Transverse colon (tissue), 4 donors: ENCODE data around the gene SNX25. TPM values are rescaled to one million over a fixed set of nuclear protein-coding genes. Genes with fewer than 3 reads are reported as not detected.

Source experiments
- DNase-seq: peaks from one replicate; pipeline ENCODE4 v3.0.0-alpha.2; 2019
- H3K27ac ChIP-seq, 4 donors: fragments of 200-600 bp; sonication (generic); 2 replicates each; pipeline ENCODE4 v1.5.1; 2016 to 2018; ENCODE audit warnings: inconsistent platforms in 4 of 4
- H3K27me3 ChIP-seq: fragments of 200-600 bp; sonication (generic); 2 replicates; pipeline ENCODE4 v1.5.1; 2017; ENCODE audit warnings: inconsistent platforms
- H3K36me3 ChIP-seq, 4 donors: fragments of 200-600 bp; sonication (generic); 2 replicates each; pipeline ENCODE4 v1.5.1; 2017 to 2019; ENCODE audit warnings: inconsistent platforms in 4 of 4
- H3K4me1 ChIP-seq, 4 donors: fragments of 200-600 bp; sonication (generic); 2 replicates each; pipeline ENCODE4 v1.5.1; 2017 to 2020; ENCODE audit warnings: inconsistent platforms in 4 of 4
- H3K4me3 ChIP-seq, 4 donors: fragments of 200-600 bp; sonication (generic); 1 replicate in 1 of 4; 2 replicates in 3 of 4; pipeline versions ENCODE4 v1.5.1 to v1.6.1; 2017 to 2019; ENCODE audit warnings: inconsistent platforms in 4 of 4
- H3K9me3 ChIP-seq, 2 donors: fragments of 200-600 bp; sonication (generic); 2 replicates each; pipeline ENCODE4 v1.5.1; 2017 to 2019; ENCODE audit warnings: inconsistent platforms in 2 of 2
- EP300 ChIP-seq: sonication (generic); formaldehyde crosslinking; IDR thresholded peaks from one replicate; pipeline ENCODE4 v1.6.1; 2017; ENCODE audit warnings: antibody characterized with exemption, low read depth
- POLR2A ChIP-seq: fragments of 450-650 bp; IDR thresholded peaks from one replicate; pipeline ENCODE4 v1.6.1; 2016; ENCODE audit warnings: antibody characterized with exemption, mild to moderate bottlenecking, moderate library complexity
- POLR2AphosphoS5 ChIP-seq, 3 donors: sonication (generic); formaldehyde crosslinking; IDR thresholded peaks; one replicate each; pipeline ENCODE4 v1.6.1; 2016; ENCODE audit warnings: antibody characterized with exemption in 3 of 3
- WGBS, 2 donors: methylation state at CpG; one replicate each; pipeline ENCODE4 v1.1.5; 2018; ENCODE audit warnings: low coverage in 1 of 2; 5-methylcytosine and 5-hydroxymethylcytosine counted together
- in situ Hi-C, 4 donors: fragments of 200-750 bp; cut with MboI; loops; one replicate each; pipeline versions ENCODE4 v1.15.0 to v1.15.1; 2017; ENCODE audit warnings: low sequenced_read_pairs in 3 of 4, low pct_ligation_motif_present in 1 of 4, low pct_unique_long_range_greater_than_20kb in 1 of 4
- intact Hi-C: fragments of 100-400 bp; cut with DNase I; formaldehyde crosslinking; loops from one replicate; pipeline ENCODE4 v1.15.1; 2023; ENCODE audit warnings: low total_unique reads
- total RNA-seq, 4 donors: library from RNA; depleted of rRNA; stranded (reverse); fragments of >200 nt; gene quantifications; one replicate each; pipeline ENCODE4 v1.1.0, GENCODE V29; 2016
- TF ChIP-seq, protein P1 (sequence below), 5 experiments: fragments of 200-600 bp in 3 of 5; fragments of 450-650 bp in 2 of 5; sonication (generic) in 3 of 5; IDR thresholded peaks; 1 replicate in 2 of 5; 2 replicates in 3 of 5; pipeline ENCODE4 v1.5.1; 2016 to 2017; ENCODE audit warnings: antibody characterized with exemption in 5 of 5, inconsistent platforms in 3 of 5, mild to moderate bottlenecking in 2 of 5, moderate library complexity in 1 of 5

SNX25 gene
- total RNA-seq, 4 donors from 2014 or later, result 17.1 to 68.5 (median 19.5) TPM

GRCh38 chr4:185357211-185357610 is 147.8 kb downstream of the SNX25 start:
- Histone ChIP-seq H3K4me1 (no peaks in the 10 kb centered on the region), H3K4me3 (no peak overlapping the region), H3K36me3 (peaks cover 0 to 5% (median 0%) of the 10 kb centered on the region in 4 donors), H3K9me3 (no peaks in the 10 kb centered on the region), H3K27ac (no peak overlapping the region), H3K27me3 (no peaks in the 10 kb centered on the region)
- TF ChIP-seq EP300, result no peak
- TF ChIP-seq POLR2AphosphoS5 (IDR thresholded peaks at IDR 0.05), result no peak
- TF ChIP-seq POLR2A, result no peak
- TF ChIP-seq, protein P1, sequence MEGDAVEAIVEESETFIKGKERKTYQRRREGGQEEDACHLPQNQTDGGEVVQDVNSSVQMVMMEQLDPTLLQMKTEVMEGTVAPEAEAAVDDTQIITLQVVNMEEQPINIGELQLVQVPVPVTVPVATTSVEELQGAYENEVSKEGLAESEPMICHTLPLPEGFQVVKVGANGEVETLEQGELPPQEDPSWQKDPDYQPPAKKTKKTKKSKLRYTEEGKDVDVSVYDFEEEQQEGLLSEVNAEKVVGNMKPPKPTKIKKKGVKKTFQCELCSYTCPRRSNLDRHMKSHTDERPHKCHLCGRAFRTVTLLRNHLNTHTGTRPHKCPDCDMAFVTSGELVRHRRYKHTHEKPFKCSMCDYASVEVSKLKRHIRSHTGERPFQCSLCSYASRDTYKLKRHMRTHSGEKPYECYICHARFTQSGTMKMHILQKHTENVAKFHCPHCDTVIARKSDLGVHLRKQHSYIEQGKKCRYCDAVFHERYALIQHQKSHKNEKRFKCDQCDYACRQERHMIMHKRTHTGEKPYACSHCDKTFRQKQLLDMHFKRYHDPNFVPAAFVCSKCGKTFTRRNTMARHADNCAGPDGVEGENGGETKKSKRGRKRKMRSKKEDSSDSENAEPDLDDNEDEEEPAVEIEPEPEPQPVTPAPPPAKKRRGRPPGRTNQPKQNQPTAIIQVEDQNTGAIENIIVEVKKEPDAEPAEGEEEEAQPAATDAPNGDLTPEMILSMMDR (IDR thresholded peaks at IDR 0.05), result no peak
- in situ Hi-C loops (no loop called here), intact Hi-C loops (no loop called here)
- DNase-seq, result no peak
- WGBS, 2 donors, result 89 to 91% methylated on average over 5 of the region's 5 CpGs

DNA sequence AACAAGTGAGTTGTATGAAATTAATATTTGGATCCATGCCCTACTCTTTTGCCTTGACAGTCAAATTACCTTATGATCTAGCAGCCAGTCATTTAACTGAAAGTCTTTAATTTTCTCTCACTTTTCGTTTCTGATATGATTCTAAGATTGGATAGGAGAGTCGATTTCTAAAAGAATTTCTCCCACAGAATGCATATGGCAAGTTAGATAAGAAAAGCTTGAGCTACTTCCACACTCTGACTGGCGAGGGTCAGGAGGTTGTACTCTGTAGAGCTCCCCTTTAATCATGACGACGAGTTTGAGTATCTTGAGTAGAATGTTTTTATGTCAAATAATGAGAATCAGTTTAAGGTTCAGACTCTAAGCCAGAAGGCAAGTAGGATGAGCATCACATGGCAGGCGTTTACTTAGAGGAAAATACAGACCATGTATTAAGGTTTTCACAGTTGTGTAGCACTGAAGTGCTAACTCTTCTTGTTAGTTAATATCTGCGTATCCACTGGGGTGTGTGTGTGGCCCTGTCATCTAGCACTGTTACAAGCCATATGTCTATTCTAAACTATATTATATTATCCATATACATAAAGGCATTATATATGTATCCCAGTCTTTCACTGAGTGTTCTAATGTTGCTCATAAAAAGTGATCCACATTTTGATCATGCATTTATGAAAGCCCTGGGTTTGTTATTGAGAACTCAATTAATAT is 148.5 kb downstream of the SNX25 start:
- Histone ChIP-seq H3K27me3 (no peaks in the 10 kb centered on the region), H3K27ac (no peak overlapping the region), H3K4me1 (no peaks in the 10 kb centered on the region), H3K36me3 (peaks cover 0 to 5% (median 0%) of the 10 kb centered on the region in 4 donors), H3K9me3 (no peaks in the 10 kb centered on the region), H3K4me3 (no peak overlapping the region)
- DNase-seq, result no peak
- in situ Hi-C loops (no loop called here), intact Hi-C loops (no loop called here)
- 80 to 84% methylated on average over 7 of the region's 7 CpGs for WGBS, 2 donors
- TF ChIP-seq, protein P1 (IDR thresholded peaks at IDR 0.05), result no peak
- TF ChIP-seq EP300 (no peak), POLR2A (no peak), POLR2AphosphoS5 (IDR thresholded peaks at IDR 0.05) (no peak)

DNA sequence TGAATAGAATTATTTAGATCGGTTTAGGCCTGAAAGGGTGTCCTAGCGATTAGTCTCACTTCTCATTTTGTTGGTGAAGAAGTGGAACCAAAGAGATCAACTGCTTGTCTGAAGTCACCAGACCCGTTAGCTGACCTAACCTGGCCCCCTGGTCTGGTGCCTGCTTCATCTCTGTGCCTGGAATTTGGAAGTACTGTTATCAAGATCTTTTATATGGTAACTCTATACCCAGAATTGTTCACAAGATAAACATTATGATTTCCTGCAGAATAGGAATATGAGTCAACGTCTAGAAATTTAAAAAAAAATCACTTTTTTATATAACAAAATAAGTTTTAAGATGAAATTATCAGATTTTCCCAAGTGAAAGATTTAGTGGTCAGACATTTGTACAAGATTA is 149.1 kb downstream of the SNX25 start:
- WGBS, 2 donors, result 60 to 75% methylated on average over 4 of the region's 4 CpGs
- no peak for DNase-seq
- peaks cover 0 to 5% (median 0%) of the 10 kb centered on the region in 4 donors for H3K36me3 ChIP-seq
- intact Hi-C loops, result no loop called here
- H3K9me3 ChIP-seq, result no peaks in the 10 kb centered on the region
- in situ Hi-C loops, result no loop called here
- no peak overlapping the region for H3K4me3 ChIP-seq
- no peak overlapping the region for H3K27ac ChIP-seq
- no peaks in the 10 kb centered on the region for H3K4me1 ChIP-seq
- no peaks in the 10 kb centered on the region for H3K27me3 ChIP-seq
- TF ChIP-seq POLR2A (no peak), POLR2AphosphoS5 (IDR thresholded peaks at IDR 0.05) (no peak), EP300 (no peak)
- TF ChIP-seq, protein P1 (IDR thresholded peaks at IDR 0.05), result no peak

DNA sequence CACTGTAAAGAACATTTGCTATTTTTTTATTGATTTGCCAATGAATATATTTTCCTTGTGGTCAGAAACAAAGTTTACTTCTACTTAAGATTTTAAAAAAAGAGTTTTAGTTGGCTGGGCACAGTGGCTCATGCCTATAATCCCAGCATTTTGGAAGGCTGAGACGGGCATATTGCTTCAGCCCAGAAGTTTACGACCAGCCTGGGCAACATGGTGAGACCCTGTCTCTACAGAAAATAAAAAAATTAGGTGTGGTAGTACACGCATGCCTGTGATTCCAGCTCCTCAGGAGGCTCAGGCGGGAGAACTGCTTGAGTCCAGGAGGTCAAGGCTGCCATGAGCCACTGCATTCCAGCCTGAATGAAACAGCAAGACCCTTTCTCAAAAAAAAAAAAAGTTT is 149.6 kb downstream of the SNX25 start:
- no peaks in the 10 kb centered on the region for H3K4me1 ChIP-seq
- no peak overlapping the region for H3K27ac ChIP-seq
- in situ Hi-C loops, result no loop called here
- no peak for TF ChIP-seq POLR2A
- no peak for TF ChIP-seq POLR2AphosphoS5 (IDR thresholded peaks at IDR 0.05)
- TF ChIP-seq, protein P1 (IDR thresholded peaks at IDR 0.05), result no peak
- no peak for TF ChIP-seq EP300
- DNase-seq, result no peak
- 89 to 93% methylated on average over 4 of the region's 4 CpGs for WGBS, 2 donors
- no peaks in the 10 kb centered on the region for H3K9me3 ChIP-seq
- intact Hi-C loops, result no loop called here
- H3K4me3 ChIP-seq, result no peak overlapping the region
- peaks cover 0 to 5% (median 0%) of the 10 kb centered on the region in 4 donors for H3K36me3 ChIP-seq
- no peaks in the 10 kb centered on the region for H3K27me3 ChIP-seq
